DND-41 (cell line): Measurements from ENCODE around the gene GNAT1.

Source experiments
- ATAC-seq: fragments of 200-7000 bp; cut with Tn5 transposase; 3 replicates; pipeline ENCODE4 v1.9.1; 2021; ENCODE audit warnings: low read depth; ENCODE audit not compliant: insufficient read depth
- DNase-seq: peaks from one replicate; pipeline ENCODE4 v3.0.0-alpha.2; 2020
- H2AFZ ChIP-seq: 2 replicates; pipeline ENCODE4 v1.6.0; 2012; ENCODE audit warnings: low read depth, low read length
- H3K27ac ChIP-seq: 2 replicates; pipeline ENCODE4 v1.5.1; 2012; ENCODE audit warnings: low read length, inconsistent platforms
- H3K27me3 ChIP-seq: fragments of 200-600 bp; sonication (generic); 2 replicates; pipeline ENCODE4 v1.6.0; 2012; ENCODE audit warnings: low read length, mild to moderate bottlenecking, inconsistent platforms; ENCODE audit not compliant: insufficient read depth, poor library complexity
- H3K36me3 ChIP-seq: 2 replicates; pipeline ENCODE4 v1.5.1; 2012; ENCODE audit warnings: low read length, inconsistent platforms; ENCODE audit not compliant: insufficient read depth
- H3K4me1 ChIP-seq: 2 replicates; pipeline ENCODE4 v1.5.1; 2012; ENCODE audit warnings: mild to moderate bottlenecking, low read length; ENCODE audit not compliant: insufficient read depth
- H3K4me2 ChIP-seq: 2 replicates; pipeline ENCODE4 v1.6.0; 2012; ENCODE audit warnings: mild to moderate bottlenecking, moderate library complexity, low read length, inconsistent platforms; ENCODE audit not compliant: insufficient read depth
- H3K4me3 ChIP-seq, 2 experiments: fragments of 200-600 bp in 1 of 2; shearing (Covaris generic) in 1 of 2; 2 replicates each; pipeline ENCODE4 v1.5.1; 2012 to 2016; ENCODE audit warnings: inconsistent platforms in 2 of 2, low read length in 2 of 2, mild to moderate bottlenecking in 2 of 2, low read depth in 1 of 2, moderate library complexity in 1 of 2
- H3K79me2 ChIP-seq: 2 replicates; pipeline ENCODE4 v1.6.0; 2012; ENCODE audit warnings: low read length, inconsistent platforms; ENCODE audit not compliant: insufficient read depth
- H3K9ac ChIP-seq: 2 replicates; pipeline ENCODE4 v1.6.0; 2012; ENCODE audit warnings: low read depth, mild to moderate bottlenecking, inconsistent platforms, low read length, moderate library complexity
- H3K9me3 ChIP-seq: 2 replicates; pipeline ENCODE4 v1.5.1; 2012; ENCODE audit warnings: low read length, moderate library complexity, mild to moderate bottlenecking, inconsistent platforms; ENCODE audit not compliant: insufficient read depth, severe bottlenecking
- H4K20me1 ChIP-seq: 2 replicates; pipeline ENCODE4 v1.6.0; 2012; ENCODE audit warnings: low read length; ENCODE audit not compliant: insufficient read depth
- EZH2 ChIP-seq: IDR thresholded peaks from 3 replicates; pipeline ENCODE4 v1.6.1; 2012; ENCODE audit warnings: borderline replicate concordance, low read depth, mild to moderate bottlenecking, moderate library complexity, low read length, inconsistent platforms; ENCODE audit not compliant: severe bottlenecking
- TF ChIP-seq, protein P1 (sequence below): IDR thresholded peaks from 2 replicates; pipeline ENCODE4 v1.5.1; 2012; ENCODE audit warnings: borderline replicate concordance, low read length, moderate library complexity, mild to moderate bottlenecking; ENCODE audit not compliant: poor library complexity, severe bottlenecking; ENCODE audit errors: extremely low read depth

Gene GNAT1

DNA sequence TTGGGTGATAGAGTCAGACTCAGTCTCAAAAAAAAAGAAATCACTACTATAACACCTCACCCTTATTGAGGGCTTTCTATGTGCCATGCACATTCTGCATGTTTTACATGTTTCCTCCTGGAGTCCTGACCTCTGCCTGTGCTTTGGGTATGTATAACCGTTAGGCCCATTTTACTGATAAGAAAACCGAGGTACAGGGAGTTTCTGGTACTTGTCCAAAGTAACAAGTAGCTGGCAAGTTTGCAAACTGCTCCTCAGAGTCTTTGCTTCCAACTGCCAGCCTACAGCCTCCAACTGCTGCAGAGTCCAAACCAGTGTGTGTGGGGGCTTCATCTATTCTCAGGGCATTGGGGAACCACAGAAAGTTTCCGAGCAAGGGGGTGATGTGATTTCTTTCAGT lies 40.9 kb downstream of the GNAT1 start:
- H3K36me3 ChIP-seq, result no peaks in the 10 kb centered on the region; the same call in 1 of the 2 replicates
- peaks cover 26% of the 10 kb centered on the region for H3K79me2 ChIP-seq
- H2AFZ ChIP-seq, result no peak overlapping the region
- peaks cover 11% of the 10 kb centered on the region; the same call in 1 of the 2 replicates for H4K20me1 ChIP-seq
- H3K27ac ChIP-seq, result no peak overlapping the region
- H3K27me3 ChIP-seq, result no peaks in the 10 kb centered on the region
- no peak for DNase-seq
- H3K4me1 ChIP-seq, result peaks cover 24% of the 10 kb centered on the region
- no peak for ATAC-seq
- no peak overlapping the region for H3K9ac ChIP-seq
- TF ChIP-seq EZH2, result no peak
- TF ChIP-seq, protein P1, sequence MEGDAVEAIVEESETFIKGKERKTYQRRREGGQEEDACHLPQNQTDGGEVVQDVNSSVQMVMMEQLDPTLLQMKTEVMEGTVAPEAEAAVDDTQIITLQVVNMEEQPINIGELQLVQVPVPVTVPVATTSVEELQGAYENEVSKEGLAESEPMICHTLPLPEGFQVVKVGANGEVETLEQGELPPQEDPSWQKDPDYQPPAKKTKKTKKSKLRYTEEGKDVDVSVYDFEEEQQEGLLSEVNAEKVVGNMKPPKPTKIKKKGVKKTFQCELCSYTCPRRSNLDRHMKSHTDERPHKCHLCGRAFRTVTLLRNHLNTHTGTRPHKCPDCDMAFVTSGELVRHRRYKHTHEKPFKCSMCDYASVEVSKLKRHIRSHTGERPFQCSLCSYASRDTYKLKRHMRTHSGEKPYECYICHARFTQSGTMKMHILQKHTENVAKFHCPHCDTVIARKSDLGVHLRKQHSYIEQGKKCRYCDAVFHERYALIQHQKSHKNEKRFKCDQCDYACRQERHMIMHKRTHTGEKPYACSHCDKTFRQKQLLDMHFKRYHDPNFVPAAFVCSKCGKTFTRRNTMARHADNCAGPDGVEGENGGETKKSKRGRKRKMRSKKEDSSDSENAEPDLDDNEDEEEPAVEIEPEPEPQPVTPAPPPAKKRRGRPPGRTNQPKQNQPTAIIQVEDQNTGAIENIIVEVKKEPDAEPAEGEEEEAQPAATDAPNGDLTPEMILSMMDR, result no peak
- H3K4me2 ChIP-seq, result no peak overlapping the region
- no peaks in the 10 kb centered on the region for H3K9me3 ChIP-seq
- H3K4me3 ChIP-seq, result no peak overlapping the region

DNA sequence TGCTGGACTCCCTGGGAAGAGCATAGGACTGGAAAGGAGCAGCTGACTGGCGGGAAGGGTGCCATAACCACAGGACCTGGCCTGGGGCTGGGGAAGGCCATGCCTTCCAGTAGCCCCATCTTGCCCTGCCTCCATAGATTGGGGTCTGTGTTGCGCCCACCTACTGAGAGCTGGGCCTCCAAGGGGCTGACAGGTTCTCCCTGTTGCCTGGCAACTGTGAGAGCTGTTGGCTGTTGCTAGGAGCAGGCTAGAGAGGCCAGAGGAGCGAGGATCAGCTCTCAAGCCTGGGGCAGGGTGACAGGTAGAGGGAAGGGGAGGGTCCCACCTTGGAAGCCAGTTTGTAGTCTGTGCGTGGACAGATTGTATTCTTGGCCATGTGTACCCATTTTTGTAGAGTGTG lies 41.8 kb downstream of the GNAT1 start:
- DNase-seq, result no peak
- no peak for TF ChIP-seq EZH2
- TF ChIP-seq, protein P1, result no peak

DNA sequence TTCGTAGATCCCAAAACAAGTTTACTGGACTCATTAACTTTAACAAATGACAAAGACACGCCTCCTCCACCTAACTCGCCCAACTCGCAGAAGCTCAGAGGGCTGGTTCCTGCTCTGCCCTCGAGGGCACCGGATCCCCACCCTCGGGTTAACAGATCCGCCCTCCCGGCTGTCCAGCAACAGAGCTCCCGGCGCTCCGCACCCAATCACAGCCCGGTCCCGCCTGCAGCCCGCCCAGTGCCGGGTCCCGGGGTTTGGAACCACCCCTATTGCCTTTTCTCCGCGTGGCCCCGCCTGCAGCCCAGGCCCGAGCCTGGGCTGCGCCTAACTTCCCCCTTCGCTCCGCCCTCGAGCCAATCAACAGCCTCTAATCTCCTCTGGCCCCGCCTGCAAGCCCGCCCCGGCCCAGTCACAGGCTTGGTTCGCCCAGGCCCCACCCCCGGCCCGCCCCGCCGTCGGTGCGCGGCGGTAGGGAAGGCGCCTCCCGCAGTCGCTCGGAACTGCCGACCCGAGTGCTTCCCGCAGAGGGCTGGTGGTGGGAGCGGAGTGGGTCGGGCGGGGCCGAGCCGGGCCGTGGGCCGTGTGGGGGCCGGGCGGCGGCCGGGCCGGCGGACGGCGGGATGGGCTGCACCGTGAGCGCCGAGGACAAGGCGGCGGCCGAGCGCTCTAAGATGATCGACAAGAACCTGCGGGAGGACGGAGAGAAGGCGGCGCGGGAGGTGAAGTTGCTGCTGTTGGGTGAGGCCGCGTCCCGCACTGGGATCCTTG lies 44.5 kb downstream of the GNAT1 start, which contains the start of gene GNAI2:
Gene GNAI2 (plus strand): TSS at position 489 of the 768 bp plus-strand sequence. CDS start 132 bp downstream, at position 621.
- H3K27me3 ChIP-seq, result no peaks in the 10 kb centered on the region
- peaks cover 53% of the 10 kb centered on the region for H3K79me2 ChIP-seq
- ATAC-seq, result peak; percentile 87
- peaks cover 26% of the 10 kb centered on the region for H3K36me3 ChIP-seq
- peak within 1 kb of the TSS; percentile 60 for H2AFZ ChIP-seq
- peaks cover 37% of the 10 kb centered on the region for H4K20me1 ChIP-seq
- peak within 1 kb of the TSS; percentile 87 for H3K4me2 ChIP-seq
- peak within 1 kb of the TSS; percentile 66 to 91 for H3K4me3 ChIP-seq
- DNase-seq, result peak; percentile 100
- peak within 1 kb of the TSS; percentile 79 for H3K9ac ChIP-seq
- H3K9me3 ChIP-seq, result no peaks in the 10 kb centered on the region
- H3K4me1 ChIP-seq, result peaks cover 36% of the 10 kb centered on the region
- no peak for TF ChIP-seq EZH2
- TF ChIP-seq, protein P1, result peak; percentile 7
- peak within 1 kb of the TSS; percentile 89 for H3K27ac ChIP-seq

More for the DNA sequence above, 41.8 kb downstream of the GNAT1 start:
- no peaks in the 10 kb centered on the region for H3K9me3 ChIP-seq
- H3K36me3 ChIP-seq, result peaks cover 2% of the 10 kb centered on the region; the same call in 1 of the 2 replicates
- peaks cover 21% of the 10 kb centered on the region for H3K4me1 ChIP-seq
- no peak overlapping the region for H3K9ac ChIP-seq
- no peak overlapping the region for H2AFZ ChIP-seq
- no peak overlapping the region for H3K4me2 ChIP-seq
- H3K4me3 ChIP-seq, result no peak overlapping the region
- peaks cover 29% of the 10 kb centered on the region for H3K79me2 ChIP-seq
- H4K20me1 ChIP-seq, result peaks cover 13% of the 10 kb centered on the region
- H3K27me3 ChIP-seq, result no peaks in the 10 kb centered on the region
- H3K27ac ChIP-seq, result no peak overlapping the region
- no peak for ATAC-seq
